SK-N-MC (cell line): ENCODE measurements around the gene TRIM46.

Experiments
- EZH2 ChIP-seq: fragments of 200-600 bp; sonication (generic); IDR thresholded peaks from one replicate; pipeline ENCODE4 v1.6.1; 2017; ENCODE audit warnings: antibody characterized with exemption
- FOXP2 ChIP-seq: optimal IDR thresholded peaks from 2 replicates; pipeline ENCODE3; 2011; ENCODE audit warnings: mild to moderate bottlenecking, moderate library complexity; ENCODE audit not compliant: insufficient read depth; ENCODE audit errors: extremely low read length, control extremely low read depth
- POLR2AphosphoS5 ChIP-seq: IDR thresholded peaks from 2 replicates; pipeline ENCODE4 v1.6.1; 2012; ENCODE audit warnings: mild to moderate bottlenecking, low read depth, low read length, borderline replicate concordance

GRCh38 chr1:155182052-155182550 lies 8.5 kb downstream of the TRIM46 start:
- TF ChIP-seq POLR2AphosphoS5 = no peak
- no peak for TF ChIP-seq FOXP2
- no peak for TF ChIP-seq EZH2
